SK-N-MC (cell line): Measurements from ENCODE around the gene DENND4C.

Experiments used
- EZH2 ChIP-seq: fragments of 200-600 bp; sonication (generic); IDR thresholded peaks from one replicate; pipeline ENCODE4 v1.6.1; 2017; ENCODE audit warnings: antibody characterized with exemption
- POLR2AphosphoS5 ChIP-seq: IDR thresholded peaks from 2 replicates; pipeline ENCODE4 v1.6.1; 2012; ENCODE audit warnings: mild to moderate bottlenecking, low read depth, low read length, borderline replicate concordance

GRCh38 chr9:19243366-19244033, 13.0 kb downstream of the DENND4C start:
- TF ChIP-seq EZH2 (no peak), POLR2AphosphoS5 (no peak)
